MCF 10A (cell line): ENCODE measurements around the gene SIPA1L2. TPM values are rescaled to one million over a fixed set of nuclear protein-coding genes. Genes with fewer than 3 reads are reported as not detected.

Source experiments
- BruUV-seq: library from RNA; stranded (reverse); fragments of 400-500 nt; replicated peaks from 2 replicates; lab custom pipeline; 2021; lab: Mats Ljungman, UMichigan
- CTCF ChIA-PET: fragments of 300-600 bp; sonication (Branson Sonifier 250); formaldehyde crosslinking; extraction: SDS; loops from one replicate; lab custom pipeline; 2021; ENCODE audit warnings: antibody characterized with exemption, inconsistent platforms; lab: Yijun Ruan, JAX
- POLR2A ChIA-PET: fragments of 300-600, 350-650 bp; sonication (Branson Sonifier 250); formaldehyde crosslinking; extraction: SDS; loops from one replicate; lab custom pipeline; 2020; ENCODE audit warnings: antibody characterized with exemption, inconsistent platforms; lab: Yijun Ruan, JAX
- DNase-seq: peaks from one replicate; pipeline ENCODE4 v3.0.0-alpha.2; 2018; ENCODE audit not compliant: unreplicated experiment
- H3K27ac Mint-ChIP-seq: one replicate; pipeline ENCODE4 v1.8.0; 2022; ENCODE audit warnings: mild to moderate bottlenecking, low read depth, mixed read lengths; ENCODE audit not compliant: unreplicated experiment
- H3K27me3 Mint-ChIP-seq: one replicate; pipeline ENCODE4 v1.8.0; 2022; ENCODE audit warnings: mixed read lengths; ENCODE audit not compliant: insufficient read depth, unreplicated experiment
- H3K36me3 Mint-ChIP-seq: one replicate; pipeline ENCODE4 v1.8.0; 2022; ENCODE audit warnings: mild to moderate bottlenecking, moderate library complexity, mixed read lengths; ENCODE audit not compliant: insufficient read depth, unreplicated experiment
- H3K4me1 Mint-ChIP-seq: one replicate; pipeline ENCODE4 v1.8.0; 2022; ENCODE audit warnings: mixed read lengths; ENCODE audit not compliant: insufficient read depth, unreplicated experiment
- H3K4me3 Mint-ChIP-seq: one replicate; pipeline ENCODE4 v1.8.0; 2022; ENCODE audit warnings: mild to moderate bottlenecking, moderate library complexity, mixed read lengths; ENCODE audit not compliant: unreplicated experiment
- H3K9me3 Mint-ChIP-seq: one replicate; pipeline ENCODE4 v1.8.0; 2022; ENCODE audit warnings: mixed read lengths; ENCODE audit not compliant: unreplicated experiment
- intact Hi-C: fragments of 100-400 bp; cut with micrococcal nuclease; formaldehyde crosslinking; loops from 2 replicates; pipeline ENCODE4 v1.14.1; 2022
- total RNA-seq: library from RNA; stranded (reverse); gene quantifications from 2 replicates; pipeline ENCODE4 v1.2.3, GENCODE V29; 2022
- TF ChIP-seq, protein P1 (sequence below): fragments of 200-600 bp; IDR thresholded peaks from one replicate; pipeline ENCODE4 v1.8.0; 2022; ENCODE audit warnings: antibody characterized with exemption, mild to moderate bottlenecking; ENCODE audit not compliant: unreplicated experiment

Gene SIPA1L2
- total RNA-seq, 1 experiment from 2014 or later, result 15.2 TPM

DNA sequence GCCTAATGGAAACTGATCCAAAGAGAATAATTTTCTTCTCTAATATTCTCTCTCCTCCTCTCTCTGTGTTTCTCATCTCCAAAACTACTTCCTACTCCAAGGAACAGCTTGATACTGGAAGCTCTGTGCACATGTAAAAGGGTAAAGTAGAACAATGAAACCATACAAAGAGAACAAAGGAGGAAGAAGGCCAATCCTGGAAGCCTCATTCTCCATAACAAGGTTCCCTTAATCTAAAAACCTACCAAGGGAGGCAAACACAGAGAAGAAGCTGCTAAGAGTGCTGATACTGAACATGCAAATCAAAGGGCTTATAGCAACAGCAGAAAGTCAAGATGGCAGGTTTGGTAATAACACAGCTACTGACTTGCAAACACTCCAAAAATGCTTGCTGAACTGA, 44.4 kb downstream of the SIPA1L2 start:
- ChIA-PET CTCF (interaction anchor here (0.9 to 1.8 kb wide), 4 partner anchors 9 to 719 kb away, joined by 3 to 7 read pairs (median 4); no protein-coding TSS in a partner anchor), POLR2A (interaction anchor here (0.6 to 1.6 kb wide), 4 partner anchors 9 to 321 kb away, joined by 3 to 5 read pairs (median 4); no protein-coding TSS in a partner anchor)
- Mint-ChIP-seq H3K4me3 (no peak overlapping the region), H3K36me3 (no peaks in the 10 kb centered on the region), H3K27me3 (no peaks in the 10 kb centered on the region), H3K9me3 (no peaks in the 10 kb centered on the region), H3K27ac (no peak overlapping the region), H3K4me1 (peaks cover 17% of the 10 kb centered on the region)
- BruUV-seq, result no TSS peak
- intact Hi-C loops, result no loop called here
- TF ChIP-seq, protein P1, sequence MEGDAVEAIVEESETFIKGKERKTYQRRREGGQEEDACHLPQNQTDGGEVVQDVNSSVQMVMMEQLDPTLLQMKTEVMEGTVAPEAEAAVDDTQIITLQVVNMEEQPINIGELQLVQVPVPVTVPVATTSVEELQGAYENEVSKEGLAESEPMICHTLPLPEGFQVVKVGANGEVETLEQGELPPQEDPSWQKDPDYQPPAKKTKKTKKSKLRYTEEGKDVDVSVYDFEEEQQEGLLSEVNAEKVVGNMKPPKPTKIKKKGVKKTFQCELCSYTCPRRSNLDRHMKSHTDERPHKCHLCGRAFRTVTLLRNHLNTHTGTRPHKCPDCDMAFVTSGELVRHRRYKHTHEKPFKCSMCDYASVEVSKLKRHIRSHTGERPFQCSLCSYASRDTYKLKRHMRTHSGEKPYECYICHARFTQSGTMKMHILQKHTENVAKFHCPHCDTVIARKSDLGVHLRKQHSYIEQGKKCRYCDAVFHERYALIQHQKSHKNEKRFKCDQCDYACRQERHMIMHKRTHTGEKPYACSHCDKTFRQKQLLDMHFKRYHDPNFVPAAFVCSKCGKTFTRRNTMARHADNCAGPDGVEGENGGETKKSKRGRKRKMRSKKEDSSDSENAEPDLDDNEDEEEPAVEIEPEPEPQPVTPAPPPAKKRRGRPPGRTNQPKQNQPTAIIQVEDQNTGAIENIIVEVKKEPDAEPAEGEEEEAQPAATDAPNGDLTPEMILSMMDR, result no peak
- no peak for DNase-seq

DNA sequence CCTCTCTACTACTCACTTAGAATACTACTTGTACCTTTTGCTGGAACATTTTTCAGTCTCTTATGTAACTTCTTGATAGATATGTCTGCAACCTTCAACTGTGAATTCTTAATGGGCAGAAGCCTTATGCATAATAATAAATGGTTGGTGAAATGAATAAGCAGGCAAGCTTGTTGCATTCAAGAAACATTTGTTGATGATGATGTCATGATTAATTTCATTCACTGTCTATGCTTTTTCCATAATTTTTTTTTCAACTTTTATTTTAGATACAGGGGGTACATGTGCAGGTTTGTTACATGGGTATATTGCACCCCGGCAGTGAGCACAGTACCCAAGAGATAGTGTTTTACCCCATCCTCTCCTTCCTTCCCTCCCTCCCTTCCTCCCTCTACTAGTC, 48.0 kb downstream of the SIPA1L2 start:
- BruUV-seq, result no TSS peak
- H3K36me3 Mint-ChIP-seq, result peaks cover 5% of the 10 kb centered on the region
- ChIA-PET POLR2A (interaction anchor here (0.5 to 1.1 kb wide), 4 partner anchors 39 to 874 kb away, joined by 3 read pairs; no protein-coding TSS in a partner anchor), CTCF (interaction anchor here (0.6 to 1.8 kb wide), 3 partner anchors 46 to 688 kb away, joined by 5 to 11 read pairs (median 6); partner anchors contain the start of gene SIPA1L2)
- TF ChIP-seq, protein P1, result no peak
- no peak overlapping the region for H3K27ac Mint-ChIP-seq
- no peak overlapping the region for H3K4me3 Mint-ChIP-seq
- H3K9me3 Mint-ChIP-seq, result no peaks in the 10 kb centered on the region
- intact Hi-C loops, result no loop called here
- no peaks in the 10 kb centered on the region for H3K27me3 Mint-ChIP-seq
- DNase-seq, result no peak
- H3K4me1 Mint-ChIP-seq, result peaks cover 8% of the 10 kb centered on the region

Other genes with a start within 250 kb of the SIPA1L2 start
- gene MAP10, start 175.3 kb upstream of the SIPA1L2 start, total RNA-seq, result not detected in 2 replicates